GM12878 (cell line): ENCODE results near the gene ADAMTS5. TPM values are rescaled to one million over a fixed set of nuclear protein-coding genes. Genes with fewer than 3 reads are reported as not detected.

ENCODE experiments used
- ATAC-seq: fragments of 200-7000 bp; cut with Tn5 transposase; 3 replicates; pipeline ENCODE4 v1.9.1; 2020; ENCODE audit warnings: mild to moderate bottlenecking, moderate library complexity
- BruUV-seq: library from RNA; stranded (reverse); fragments of 400-500 nt; replicated peaks from 2 replicates; lab custom pipeline; 2021; lab: Mats Ljungman, UMichigan
- CTCF ChIA-PET: fragments of 300-600 bp; sonication (Branson Sonifier 250); formaldehyde crosslinking; extraction: SDS; loops from one replicate; lab custom pipeline; 2021; ENCODE audit warnings: inconsistent platforms; lab: Yijun Ruan, JAX
- POLR2A ChIA-PET: fragments of 350-600 bp; formaldehyde crosslinking; extraction: SDS; loops from one replicate; lab custom pipeline; 2021; ENCODE audit warnings: inconsistent platforms; lab: Charles Lee
- RAD21 ChIA-PET: fragments of 300-600 bp; sonication (Branson Sonifier 250); formaldehyde crosslinking; loops from one replicate; lab custom pipeline; 2023; ENCODE audit warnings: antibody characterized with exemption; ENCODE audit not compliant: unreplicated experiment; lab: Charles Lee
- SMC1A ChIA-PET: fragments of 300-600 bp; sonication (Branson Sonifier 250); formaldehyde crosslinking; loops from one replicate; lab custom pipeline; 2023; ENCODE audit not compliant: unreplicated experiment, uncharacterized antibody; lab: Charles Lee
- DNase-seq: peaks from one replicate; pipeline ENCODE4 v3.0.0-alpha.2; 2011; ENCODE audit warnings: low read depth, low spot score
- FAIRE-seq: peaks from 3 replicates; lab custom pipeline; 2011; peaks lifted over from hg19 to GRCh38; lab: Jason Lieb, UNC
- H2AFZ ChIP-seq: 2 replicates; pipeline ENCODE4 v1.6.0; 2011; ENCODE audit warnings: low read depth, low read length, control low read depth; ENCODE audit not compliant: control insufficient read depth
- H3K27ac ChIP-seq: 2 replicates; pipeline ENCODE4 v1.5.1; 2011; ENCODE audit warnings: control low read depth; ENCODE audit not compliant: control insufficient read depth, insufficient read depth
- H3K27me3 ChIP-seq, 2 experiments: replicated peaks in 1 of 2; 2 replicates each; pipeline versions ENCODE4 v1.6.0 to v1.6.1; 2011; ENCODE audit warnings: low read length in 1 of 2; ENCODE audit not compliant: control insufficient read depth in 2 of 2, insufficient read depth in 2 of 2
- H3K36me3 ChIP-seq, 2 experiments: 2 replicates each; pipeline ENCODE4 v1.5.1; 2011; ENCODE audit warnings: low read length in 1 of 2; ENCODE audit not compliant: control insufficient read depth in 2 of 2, insufficient read depth in 2 of 2
- H3K4me1 ChIP-seq: 2 replicates; pipeline ENCODE4 v1.6.1; 2011; ENCODE audit warnings: mild to moderate bottlenecking, low read length, moderate library complexity, mixed read lengths; ENCODE audit not compliant: control insufficient read depth, insufficient read depth
- H3K4me2 ChIP-seq: 2 replicates; pipeline ENCODE4 v1.6.0; 2011; ENCODE audit warnings: control low read depth; ENCODE audit not compliant: control insufficient read depth, insufficient read depth
- H3K4me3 ChIP-seq: fragments of 200-600 bp; sonication (generic); 2 replicates; pipeline ENCODE4 v1.5.1; 2016
- H3K79me2 ChIP-seq: 2 replicates; pipeline ENCODE4 v1.6.0; 2011; ENCODE audit warnings: low read length; ENCODE audit not compliant: control insufficient read depth, insufficient read depth
- H3K9ac ChIP-seq: 2 replicates; pipeline ENCODE4 v1.8.0; 2011; ENCODE audit warnings: low read length, control low read depth, mixed read lengths; ENCODE audit not compliant: control insufficient read depth, insufficient read depth
- H3K9me3 ChIP-seq: replicated peaks from 3 replicates; pipeline ENCODE4 v1.5.1; 2011; ENCODE audit warnings: mild to moderate bottlenecking, low read length; ENCODE audit not compliant: control insufficient read depth, insufficient read depth
- H4K20me1 ChIP-seq: 2 replicates; pipeline ENCODE4 v1.6.0; 2011; ENCODE audit not compliant: control insufficient read depth, insufficient read depth
- BRCA1 ChIP-seq: IDR thresholded peaks from 2 replicates; pipeline ENCODE4 v1.6.1; 2011; ENCODE audit warnings: low read depth, low read length, improper control_type of control experiment
- CEBPB ChIP-seq, 2 experiments: fragments of 150-350 bp in 1 of 2; IDR thresholded peaks; 2 replicates each; pipeline ENCODE4 v1.6.1; 2012 to 2014; ENCODE audit warnings: low read depth in 2 of 2, low read length in 2 of 2, borderline replicate concordance in 1 of 2, inconsistent platforms in 1 of 2
- GATAD2B ChIP-seq: fragments of 450-650 bp; conservative IDR thresholded peaks from 2 replicates; pipeline ENCODE4 v1.6.1; 2017; ENCODE audit warnings: low read depth, mild to moderate bottlenecking, moderate library complexity
- HCFC1 ChIP-seq: fragments of 150-350 bp; IDR thresholded peaks from 2 replicates; pipeline ENCODE4 v1.6.1; 2014; ENCODE audit warnings: low read length
- IKZF1 ChIP-seq: fragments of 450-650 bp; conservative IDR thresholded peaks from 2 replicates; pipeline ENCODE4 v1.6.1; 2017; ENCODE audit warnings: antibody characterized with exemption, mild to moderate bottlenecking
- NFXL1 ChIP-seq: fragments of 450-650 bp; IDR thresholded peaks from 2 replicates; pipeline ENCODE4 v1.6.1; 2017; ENCODE audit warnings: antibody characterized with exemption, mild to moderate bottlenecking, borderline replicate concordance
- NFYB ChIP-seq: IDR thresholded peaks from 2 replicates; pipeline ENCODE4 v1.6.1; 2011; ENCODE audit warnings: low read depth, mild to moderate bottlenecking, low read length, improper control_type of control experiment, moderate library complexity; ENCODE audit not compliant: insufficient read depth
- SIX5 ChIP-seq: IDR thresholded peaks from 2 replicates; pipeline ENCODE4 v1.6.1; 2011; ENCODE audit warnings: mild to moderate bottlenecking, low read depth, low read length, moderate library complexity; ENCODE audit not compliant: severe bottlenecking
- SMAD1 ChIP-seq: fragments of 450-650 bp; IDR thresholded peaks from 2 replicates; pipeline ENCODE4 v1.6.1; 2018; ENCODE audit warnings: mild to moderate bottlenecking, low read depth; ENCODE audit not compliant: partially characterized antibody
- TAF1 ChIP-seq: IDR thresholded peaks from 2 replicates; pipeline ENCODE4 v1.6.1; 2011; ENCODE audit warnings: mild to moderate bottlenecking, low read depth, low read length, borderline replicate concordance
- USF2 ChIP-seq: IDR thresholded peaks from 2 replicates; pipeline ENCODE4 v1.6.1; 2011; ENCODE audit warnings: low read depth, low read length, improper control_type of control experiment, borderline replicate concordance
- ZBED1 ChIP-seq: IDR thresholded peaks from 2 replicates; pipeline ENCODE4 v1.6.1; 2016; ENCODE audit warnings: borderline replicate concordance
- ZNF207 ChIP-seq: fragments of 450-650 bp; IDR thresholded peaks from 2 replicates; pipeline ENCODE4 v1.6.1; 2014; ENCODE audit warnings: antibody characterized with exemption, mild to moderate bottlenecking, borderline replicate concordance
- WGBS: methylation state at CpG from one replicate; pipeline ENCODE4 v1.1.6; 2016; ENCODE audit warnings: low lambda C conversion rate; ENCODE audit not compliant: insufficient replicate concordance, insufficient coverage; ENCODE audit errors: missing lambda C conversion rate; 5-methylcytosine and 5-hydroxymethylcytosine counted together
- in situ Hi-C: fragments of 300-500 bp; cut with MboI; formaldehyde crosslinking; loops from 9 replicates; pipeline ENCODE4 v1.14.3; 2018; ENCODE audit warnings: mixed read lengths
- intact Hi-C: fragments of 100-400 bp; cut with micrococcal nuclease; formaldehyde crosslinking; loops from one replicate; pipeline ENCODE4 v1.14.2; 2022; ENCODE audit not compliant: unreplicated experiment
- polyA plus RNA-seq, 11 experiments: library from polyadenylated mRNA; depleted of rRNA in 4 of 11; unstranded in 6 of 11; stranded (reverse) in 5 of 11; fragments of >200 nt; fragmentation: Nextera tagmentation in 4 of 11; fragmentation: Illumina TruSeq in 1 of 11; extraction: Ambion mirVana in 4 of 11; extraction: Trizol in 1 of 11; gene quantifications; 1 replicate in 1 of 11; 2 replicates in 10 of 11; pipeline versions ENCODE4 v1.2.1 to v1.2.3, GENCODE V29; 2011 to 2016; ENCODE audit warnings: inconsistent platforms in 2 of 11, missing spikeins in 2 of 11, low read depth in 1 of 11
- total RNA-seq, 4 experiments: library from RNA; depleted of rRNA in 3 of 4; stranded (reverse); fragments of >200 nt in 3 of 4; fragmentation: Illumina TruSeq in 1 of 4; extraction: Trizol in 1 of 4; gene quantifications; 2 replicates each; pipeline versions ENCODE4 v1.2.1 to v1.2.3, GENCODE V29; 2013 to 2021

ADAMTS5 gene
- total and polyA plus RNA-seq, 10 of the 15 experiments (the other 5 are each of a cell fraction or from before 2014, with no cell fraction given) = not detected

- Histone ChIP-seq H3K9ac (no peak overlapping the region), H3K27ac (no peak overlapping the region), H3K36me3 (no peaks in the 10 kb centered on the region), H3K4me3 (no peak overlapping the region), H3K4me2 (no peak overlapping the region), H4K20me1 (no peaks in the 10 kb centered on the region), H2AFZ (no peak overlapping the region), H3K9me3 (no peaks in the 10 kb centered on the region; the same call in 2 of the 3 replicates), H3K27me3 (no peaks in the 10 kb centered on the region), H3K79me2 (no peaks in the 10 kb centered on the region), H3K4me1 (no peaks in the 10 kb centered on the region)
- ChIA-PET CTCF (interaction anchor here (1.2 kb wide), 1 partner anchor 842 kb away, joined by 3 read pairs; no protein-coding TSS in a partner anchor), POLR2A (no interaction called here), SMC1A (no interaction called here), RAD21 (no interaction called here)
- no peak for DNase-seq
- FAIRE-seq = no peak
- ATAC-seq = no peak
- no TSS peak for BruUV-seq
- in situ Hi-C loops (no loop called here), intact Hi-C loops (no loop called here)
- WGBS = 48% methylated on average over 5 of the region's 5 CpGs
- no peak for TF ChIP-seq TAF1
- no peak for TF ChIP-seq USF2
- TF ChIP-seq SIX5 = no peak
- TF ChIP-seq HCFC1 = no peak
- TF ChIP-seq CEBPB (IDR thresholded peaks at IDR 0.05; ENCODE audit: borderline replicate concordance in 1 of 2, low read depth in 2 of 2, low read length in 2 of 2) = no peak
- TF ChIP-seq NFYB = no peak
- TF ChIP-seq GATAD2B = no peak
- no peak for TF ChIP-seq NFXL1
- no peak for TF ChIP-seq ZNF207
- no peak for TF ChIP-seq SMAD1
- TF ChIP-seq BRCA1 = no peak
- TF ChIP-seq ZBED1 = no peak
- no peak for TF ChIP-seq IKZF1
Observed at GRCh38 chr21:26888931-26889330, 78.0 kb downstream of the ADAMTS5 start.
